ENCODE data around the gene OBSL1. TPM values are rescaled to one million over a fixed set of nuclear protein-coding genes. Genes with fewer than 3 reads are reported as not detected.

Gene OBSL1
- total and polyA plus RNA-seq, 2 of the 4 experiments (the other 2 are of a cell fraction) = 21.5 to 51.2 TPM

- H2AK5ac ChIP-seq (ENCODE audit: low read depth, low read length) = no peak overlapping the region
- no peaks in the 10 kb centered on the region for H3K79me1 ChIP-seq (ENCODE audit: low read depth in 1 of 2, low read length in 2 of 2)
- CTCF ChIA-PET = no interaction called here
- H3K9me1 ChIP-seq (ENCODE audit: insufficient read depth, low read length) = no peaks in the 10 kb centered on the region
- H3K4ac ChIP-seq (ENCODE audit: low read depth, low read length) = no peak overlapping the region
- H3K4me1 ChIP-seq (ENCODE audit: control insufficient read depth, insufficient read depth, low read length) = no peaks in the 10 kb centered on the region
- H3K4me2 ChIP-seq (ENCODE audit: low read depth, low read length) = no peak overlapping the region
- H2AFZ ChIP-seq (replicated peaks; ENCODE audit: low read length, poor library complexity) = no peak overlapping the region
- H4K20me1 ChIP-seq (ENCODE audit: insufficient read depth, low read length) = no peaks in the 10 kb centered on the region
- H3K27ac ChIP-seq (ENCODE audit: insufficient read depth, low read length) = no peak overlapping the region
- intact Hi-C loops (cut with micrococcal nuclease) (no loop called here), in situ Hi-C loops (cut with MboI; ENCODE audit: low sequenced_read_pairs) (no loop called here), dilution Hi-C loops (cut with HindIII; ENCODE audit: low sequenced_read_pairs, unreplicated experiment) (no loop called here)
- H3K23ac ChIP-seq (ENCODE audit: low read depth, low read length) = no peak overlapping the region
- ATAC-seq (ENCODE audit: low read depth) (no peak), DNase-seq (no peak)
- BruUV-seq (replicated peaks) = no TSS peak
- no peak overlapping the region for H3K14ac ChIP-seq (replicated peaks; ENCODE audit: low read depth, low read length)
- H4K91ac ChIP-seq (ENCODE audit: insufficient read depth, low read depth, low read length) = no peak overlapping the region
- no peak overlapping the region for H3K9ac ChIP-seq (ENCODE audit: low read depth, low read length)
- no peak for TF ChIP-seq NFE2L2 (IDR thresholded peaks at IDR 0.05; ENCODE audit: low read depth, low read length)
- TF ChIP-seq SMC3 (IDR thresholded peaks at IDR 0.05; ENCODE audit: low read depth, low read length) = no peak
- peak; percentile 64 for TF ChIP-seq CEBPB (IDR thresholded peaks at IDR 0.05; ENCODE audit: low read depth, low read length)
- H2BK120ac ChIP-seq (ENCODE audit: low read depth, low read length) = no peak overlapping the region
- no peak overlapping the region for H4K8ac ChIP-seq (ENCODE audit: low read depth in 2 of 2, low read length in 2 of 2)
- H3K56ac ChIP-seq (ENCODE audit: extremely low read depth, insufficient read depth, low read length) = no peak overlapping the region
- no peak overlapping the region for H4K5ac ChIP-seq (ENCODE audit: low read depth, low read length)
- no peaks in the 10 kb centered on the region for H3K9me3 ChIP-seq (ENCODE audit: control insufficient read depth, insufficient read depth, low read length)
- H2BK20ac ChIP-seq (ENCODE audit: low read depth, low read length) = no peak overlapping the region
- H2BK5ac ChIP-seq (ENCODE audit: low read depth, low read length, poor library complexity, severe bottlenecking) = no peak overlapping the region
- H3K27me3 ChIP-seq (ENCODE audit: control insufficient read depth, insufficient read depth, low read length) = no peaks in the 10 kb centered on the region
- no peak overlapping the region for H3K4me3 ChIP-seq (ENCODE audit: insufficient read depth, low read depth, low read length)
- no peak overlapping the region for H3K18ac ChIP-seq (ENCODE audit: low read depth, low read length)
- 79% methylated on average over 6 of the region's 12 CpGs; no CpG with 5 or more reads in 1 of the 2 experiments for WGBS, 2 experiments (ENCODE audit: extremely low coverage in 2 of 2, insufficient read length in 1 of 2)
- POLR2A ChIA-PET (ENCODE audit: unreplicated experiment) = no interaction called here
- no peak overlapping the region for H2AK9ac ChIP-seq (replicated peaks; ENCODE audit: low read depth, low read length, poor library complexity)
- H2BK15ac ChIP-seq (ENCODE audit: low read depth, low read length) = no peak overlapping the region
- peaks cover 52% of the 10 kb centered on the region for H3K36me3 ChIP-seq (ENCODE audit: control insufficient read depth, insufficient read depth, low read length)
These were observed 40.7 kb upstream of the OBSL1 start for GRCh38 chr2:219611866-219612576.
